Measurements from ENCODE around the gene ACSM3.
"Not testable (repeated sequence)": the region's sequence is repeated elsewhere in the genome, so short reads cannot be mapped to it uniquely, and the experiment has no call there.

ACSM3 gene

GRCh38 chr16:20761175-20761574, 2.6 kb upstream of the ACSM3 start:
- DNase-seq: no peak

- no peak for DNase-seq
These were observed 1.2 kb upstream of the ACSM3 start for GRCh38 chr16:20762404-20763123.

- DNase-seq: not testable (repeated sequence)
These were observed 634 bp downstream of the ACSM3 start for GRCh38 chr16:20764448-20764847.

- DNase-seq: no peak
These were observed 1.9 kb downstream of the ACSM3 start for GRCh38 chr16:20765732-20766131.

GRCh38 chr16:20766294-20766693, 2.5 kb downstream of the ACSM3 start:
- no peak for DNase-seq

GRCh38 chr16:20767577-20767976, 3.8 kb downstream of the ACSM3 start:
- DNase-seq: no peak

- no peak for DNase-seq
These were observed 4.3 kb downstream of the ACSM3 start for GRCh38 chr16:20768121-20768520.

GRCh38 chr16:20768818-20769217, 5.0 kb downstream of the ACSM3 start:
- DNase-seq: no peak

- no peak for DNase-seq
These were observed 9.9 kb downstream of the ACSM3 start for GRCh38 chr16:20773679-20774078.

- DNase-seq: peak; percentile 66
These were observed 11.0 kb downstream of the ACSM3 start for GRCh38 chr16:20774703-20775362.

- peak; percentile 26 for DNase-seq
These were observed 17.9 kb downstream of the ACSM3 start for GRCh38 chr16:20781697-20782096.

- DNase-seq: peak; percentile 14
These were observed 18.7 kb downstream of the ACSM3 start for GRCh38 chr16:20782470-20782869.

GRCh38 chr16:20784204-20784603, 20.4 kb downstream of the ACSM3 start:
- DNase-seq: no peak

- DNase-seq: no peak
These were observed 25.3 kb downstream of the ACSM3 start for GRCh38 chr16:20789130-20789529.

- no peak for DNase-seq
These were observed 28.3 kb downstream of the ACSM3 start for GRCh38 chr16:20791923-20792612.

- no peak for DNase-seq
These were observed 34.5 kb downstream of the ACSM3 start for GRCh38 chr16:20798364-20798763.

- DNase-seq: peak; percentile 54
These were observed 35.8 kb downstream of the ACSM3 start for GRCh38 chr16:20799599-20799998.

- DNase-seq: no peak
These were observed 37.5 kb downstream of the ACSM3 start for GRCh38 chr16:20801278-20801677.

GRCh38 chr16:20803192-20803560, 39.4 kb downstream of the ACSM3 start:
- DNase-seq: no peak

GRCh38 chr16:20803561-20804214, 39.9 kb downstream of the ACSM3 start:
- no peak for DNase-seq

GRCh38 chr16:20805684-20806167, 41.9 kb downstream of the ACSM3 start:
- DNase-seq: not testable (repeated sequence)

- peak; percentile 94 for DNase-seq
These were observed 42.6 kb downstream of the ACSM3 start, which contains the start of the genes ERI2 and REXO5 for GRCh38 chr16:20806168-20807050. Gene ERI2 (minus strand): TSS chr16:20806472. CDS start chr16:20806430, 42 bp downstream. Gene REXO5 (plus strand): TSS chr16:20806527. CDS start chr16:20806954, 427 bp downstream.
